ENCODE data around the gene CDHR1.

The CDHR1 gene

GRCh38 chr10:84196941-84197340, 2.6 kb downstream of the CDHR1 start:
- no peak for DNase-seq (ENCODE audit: insufficient read length, low spot score)
- FAIRE-seq = no peak
- TF ChIP-seq POLR2A (IDR thresholded peaks at IDR 0.05; ENCODE audit: low read depth, low read length) (no peak), SPI1 (IDR thresholded peaks at IDR 0.05; ENCODE audit: low read depth, low read length) (no peak), PAX5 (IDR thresholded peaks at IDR 0.05; ENCODE audit: insufficient read depth, low read length, severe bottlenecking) (no peak), POLR2AphosphoS5 (IDR thresholded peaks at IDR 0.05; ENCODE audit: low read depth, low read length) (no peak)

DNA sequence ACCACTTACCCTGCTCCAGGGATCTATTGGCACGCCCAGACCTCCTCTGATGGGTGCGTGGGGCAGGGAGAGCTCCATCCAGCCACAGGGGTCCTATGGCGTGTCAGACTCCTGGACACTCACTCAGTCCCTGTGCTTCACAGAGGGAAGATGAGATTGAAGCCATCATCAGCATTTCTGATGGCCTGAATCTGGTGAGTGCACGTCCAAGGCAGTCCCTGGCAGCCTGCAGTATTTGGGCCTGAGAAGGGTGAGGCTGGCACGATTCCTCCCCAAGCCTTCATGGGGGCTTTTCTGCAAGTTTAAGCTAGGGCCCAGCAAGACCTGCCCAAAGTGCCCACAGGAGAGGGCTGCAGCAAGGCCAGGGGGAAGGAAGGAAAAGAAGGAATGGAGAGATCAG, 3.3 kb downstream of the CDHR1 start:
- DNase-seq (ENCODE audit: insufficient read length, low spot score) = no peak
- TF ChIP-seq POLR2A (IDR thresholded peaks at IDR 0.05; ENCODE audit: low read depth, low read length) (no peak), POLR2AphosphoS5 (IDR thresholded peaks at IDR 0.05; ENCODE audit: low read depth, low read length) (no peak), PAX5 (IDR thresholded peaks at IDR 0.05; ENCODE audit: insufficient read depth, low read length, severe bottlenecking) (no peak), POU2F2 (IDR thresholded peaks at IDR 0.05; ENCODE audit: low read depth, low read length) (no peak), SPI1 (IDR thresholded peaks at IDR 0.05; ENCODE audit: low read depth, low read length) (no peak)
- no peak for FAIRE-seq

DNA sequence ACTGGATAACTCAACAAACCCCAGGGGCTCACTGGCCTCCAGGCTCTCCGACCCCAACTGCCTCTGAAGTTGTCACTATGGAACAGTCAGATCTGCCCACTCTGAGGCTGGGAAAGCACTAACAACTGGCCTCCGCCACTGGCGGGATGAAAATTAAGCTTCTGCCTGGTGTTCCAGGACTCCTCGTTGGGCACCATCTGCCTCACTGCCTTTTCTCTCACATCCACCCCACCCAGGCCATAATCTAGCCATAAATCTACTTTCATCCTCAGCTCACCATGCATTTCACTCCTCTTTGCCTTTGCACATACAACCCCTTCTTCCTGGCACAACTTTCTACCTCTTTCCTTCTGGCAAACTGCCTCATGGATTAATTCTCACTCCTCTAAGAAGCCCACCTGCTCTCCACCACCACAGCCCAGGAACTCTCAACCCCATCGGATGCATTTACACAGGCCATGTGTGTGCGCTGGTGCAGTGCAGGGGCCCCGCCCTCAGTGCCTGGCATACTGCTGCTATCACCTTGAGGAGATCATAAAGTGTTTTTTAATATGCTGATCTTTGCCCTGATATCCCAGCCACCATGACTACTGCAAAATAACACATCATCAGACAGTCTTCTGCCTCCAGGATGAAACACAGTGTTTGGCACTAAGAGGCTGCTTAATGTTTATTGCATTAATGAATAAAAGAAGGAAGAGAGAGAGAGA, 4.0 kb downstream of the CDHR1 start:
- FAIRE-seq = no peak
- TF ChIP-seq TAF1 (IDR thresholded peaks at IDR 0.05; ENCODE audit: low read depth, low read length) (no peak), POLR2AphosphoS5 (IDR thresholded peaks at IDR 0.05; ENCODE audit: low read depth, low read length) (no peak), POLR2A (IDR thresholded peaks at IDR 0.05; ENCODE audit: low read depth, low read length) (no peak), PAX5 (IDR thresholded peaks at IDR 0.05; ENCODE audit: insufficient read depth, low read length, severe bottlenecking) (no peak), SPI1 (IDR thresholded peaks at IDR 0.05; ENCODE audit: low read depth, low read length) (no peak), POU2F2 (IDR thresholded peaks at IDR 0.05; ENCODE audit: low read depth, low read length) (no peak)
- DNase-seq (ENCODE audit: insufficient read length, low spot score) = no peak

DNA sequence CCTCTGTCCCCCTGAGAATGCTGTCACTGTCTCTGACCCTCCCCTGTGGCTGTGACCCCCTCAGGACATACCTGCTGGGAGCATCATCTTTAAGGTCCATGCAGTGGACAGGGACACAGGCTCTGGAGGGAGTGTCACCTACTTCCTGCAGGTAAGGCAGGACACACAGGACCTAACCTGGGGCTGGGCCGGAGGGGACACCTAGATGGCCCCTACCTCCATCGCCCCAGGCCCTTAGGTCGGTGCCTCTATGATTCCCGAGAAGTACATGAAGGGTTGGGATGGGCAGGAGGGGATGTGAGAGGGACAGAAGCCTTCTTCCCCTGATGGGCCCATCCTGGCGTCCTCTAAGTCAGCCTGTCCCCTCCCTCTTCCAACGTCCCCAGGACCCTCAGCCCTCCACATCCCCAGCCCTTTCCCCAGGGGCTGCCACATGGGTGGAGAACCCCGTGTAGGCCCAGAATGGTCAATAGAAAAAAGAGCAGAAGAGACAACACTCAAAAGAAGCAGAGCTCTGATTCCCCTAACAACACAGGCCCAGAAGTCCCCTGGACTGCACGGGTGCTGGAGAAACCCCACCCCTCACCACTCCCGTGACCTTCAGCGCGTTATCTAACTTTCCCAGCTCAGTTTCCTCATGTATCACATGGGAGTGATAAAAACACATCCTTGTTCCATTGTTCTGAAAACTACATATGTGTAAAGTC, 6.4 kb downstream of the CDHR1 start:
- FAIRE-seq (no peak), DNase-seq (ENCODE audit: insufficient read length, low spot score) (no peak)
- TF ChIP-seq TAF1 (IDR thresholded peaks at IDR 0.05; ENCODE audit: low read depth, low read length) = no peak
- TF ChIP-seq SPI1 (IDR thresholded peaks at IDR 0.05; ENCODE audit: low read depth, low read length) = no peak
- no peak for TF ChIP-seq POLR2A (IDR thresholded peaks at IDR 0.05; ENCODE audit: low read depth, low read length)
- no peak for TF ChIP-seq PAX5 (IDR thresholded peaks at IDR 0.05; ENCODE audit: insufficient read depth, low read length, severe bottlenecking)
- TF ChIP-seq POU2F2 (IDR thresholded peaks at IDR 0.05; ENCODE audit: low read depth, low read length) = no peak
- no peak for TF ChIP-seq POLR2AphosphoS5 (IDR thresholded peaks at IDR 0.05; ENCODE audit: low read depth, low read length)

- no peak for TF ChIP-seq POU2F2 (IDR thresholded peaks at IDR 0.05; ENCODE audit: low read depth, low read length)
- no peak for TF ChIP-seq POLR2AphosphoS5 (IDR thresholded peaks at IDR 0.05; ENCODE audit: low read depth, low read length)
- no peak for TF ChIP-seq PAX5 (IDR thresholded peaks at IDR 0.05; ENCODE audit: insufficient read depth, low read length, severe bottlenecking)
- TF ChIP-seq POLR2A (IDR thresholded peaks at IDR 0.05; ENCODE audit: low read depth, low read length) = no peak
- TF ChIP-seq SPI1 (IDR thresholded peaks at IDR 0.05; ENCODE audit: low read depth, low read length) = no peak
- no peak for TF ChIP-seq TAF1 (IDR thresholded peaks at IDR 0.05; ENCODE audit: low read depth, low read length)
- FAIRE-seq (no peak), DNase-seq (ENCODE audit: insufficient read length, low spot score) (no peak)
Observed at GRCh38 chr10:84201244-84201606, 6.9 kb downstream of the CDHR1 start.

GRCh38 chr10:84201682-84202081, 7.3 kb downstream of the CDHR1 start:
- FAIRE-seq (no peak), DNase-seq (ENCODE audit: insufficient read length, low spot score) (no peak)
- TF ChIP-seq PAX5 (IDR thresholded peaks at IDR 0.05; ENCODE audit: insufficient read depth, low read length, severe bottlenecking) = no peak
- no peak for TF ChIP-seq POLR2AphosphoS5 (IDR thresholded peaks at IDR 0.05; ENCODE audit: low read depth, low read length)
- TF ChIP-seq POU2F2 (IDR thresholded peaks at IDR 0.05; ENCODE audit: low read depth, low read length) = no peak
- no peak for TF ChIP-seq POLR2A (IDR thresholded peaks at IDR 0.05; ENCODE audit: low read depth, low read length)
- no peak for TF ChIP-seq SPI1 (IDR thresholded peaks at IDR 0.05; ENCODE audit: low read depth, low read length)
- no peak for TF ChIP-seq TAF1 (IDR thresholded peaks at IDR 0.05; ENCODE audit: low read depth, low read length)

DNA sequence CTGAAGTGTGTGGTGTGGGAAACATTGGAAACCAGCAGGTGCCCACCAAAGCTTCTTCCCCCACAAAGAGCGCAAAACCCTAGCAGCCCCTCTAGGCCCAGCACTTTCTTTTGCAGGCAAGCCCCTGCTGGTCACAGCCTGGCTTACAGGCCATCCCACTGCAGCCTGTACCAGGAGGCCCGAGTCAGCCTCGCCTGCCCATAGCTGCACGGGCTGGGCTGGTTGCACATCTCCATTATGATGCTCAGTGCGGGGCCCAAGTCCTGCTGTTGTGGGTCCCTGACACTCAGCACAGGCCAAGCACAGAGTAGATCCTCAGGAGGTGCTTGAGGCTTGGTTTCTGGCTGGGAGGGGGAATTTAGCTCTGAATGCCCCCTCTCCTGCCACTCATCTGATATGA, 8.0 kb downstream of the CDHR1 start:
- DNase-seq (ENCODE audit: insufficient read length, low spot score) (no peak), FAIRE-seq (no peak)
- TF ChIP-seq PAX5 (IDR thresholded peaks at IDR 0.05; ENCODE audit: insufficient read depth, low read length, severe bottlenecking) = no peak

- TF ChIP-seq POU2F2 (IDR thresholded peaks at IDR 0.05; ENCODE audit: low read depth, low read length) (no peak), PAX5 (IDR thresholded peaks at IDR 0.05; ENCODE audit: insufficient read depth, low read length, severe bottlenecking) (no peak), SPI1 (IDR thresholded peaks at IDR 0.05; ENCODE audit: low read depth, low read length) (no peak), TAF1 (IDR thresholded peaks at IDR 0.05; ENCODE audit: low read depth, low read length) (no peak), POLR2A (IDR thresholded peaks at IDR 0.05; ENCODE audit: low read depth, low read length) (no peak), POLR2AphosphoS5 (IDR thresholded peaks at IDR 0.05; ENCODE audit: low read depth, low read length) (no peak)
- FAIRE-seq (peak; percentile 33), DNase-seq (ENCODE audit: insufficient read length, low spot score) (peak; percentile 45)
Observed at GRCh38 chr10:84204122-84204521, 9.8 kb downstream of the CDHR1 start.

DNA sequence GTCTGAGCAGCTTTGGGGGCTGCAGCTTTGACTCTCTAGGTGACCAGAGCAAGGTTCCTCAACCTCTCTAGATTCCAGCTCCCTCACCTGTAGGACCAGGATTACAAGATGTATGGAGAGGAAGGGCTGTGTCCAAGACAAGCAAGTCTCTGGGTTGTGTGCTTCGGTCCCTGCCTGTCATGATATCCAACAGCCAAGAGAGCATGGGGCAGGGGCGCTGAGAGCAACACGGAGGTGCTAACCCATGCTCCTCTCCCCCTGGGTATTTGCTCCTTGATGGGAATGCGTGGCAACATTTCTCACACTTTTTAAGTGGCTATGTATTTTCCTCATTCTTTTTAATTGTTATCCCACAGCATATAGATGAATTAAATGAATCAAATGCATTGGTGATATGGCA, 10.3 kb downstream of the CDHR1 start:
- TF ChIP-seq TAF1 (IDR thresholded peaks at IDR 0.05; ENCODE audit: low read depth, low read length) (no peak), POLR2A (IDR thresholded peaks at IDR 0.05; ENCODE audit: low read depth, low read length) (no peak), POLR2AphosphoS5 (IDR thresholded peaks at IDR 0.05; ENCODE audit: low read depth, low read length) (no peak), POU2F2 (IDR thresholded peaks at IDR 0.05; ENCODE audit: low read depth, low read length) (no peak), SPI1 (IDR thresholded peaks at IDR 0.05; ENCODE audit: low read depth, low read length) (no peak), PAX5 (IDR thresholded peaks at IDR 0.05; ENCODE audit: insufficient read depth, low read length, severe bottlenecking) (no peak)
- DNase-seq (ENCODE audit: insufficient read length, low spot score) = no peak
- no peak for FAIRE-seq

Measured in GM12891 (cell line).